OCI-LY7 (cell line): ENCODE results near the gene MMP11.

Experiments used
- CTCF ChIP-seq: fragments of 200-600 bp; sonication (generic); conservative IDR thresholded peaks from 2 replicates; pipeline ENCODE4 v1.5.1; 2014; ENCODE audit warnings: mild to moderate bottlenecking, antibody characterized with exemption, low read length, moderate library complexity, mixed read lengths
- EZH2phosphoT487 ChIP-seq: fragments of 200-600 bp; sonication (generic); IDR thresholded peaks from 2 replicates; pipeline ENCODE4 v1.6.1; 2018; ENCODE audit warnings: low read depth, borderline replicate concordance, mild to moderate bottlenecking, mixed run types, antibody characterized with exemption, low read length, moderate library complexity, mixed read lengths

- TF ChIP-seq CTCF = no peak
- TF ChIP-seq EZH2phosphoT487 = no peak
Measured at GRCh38 chr22:23778577-23778900, 5.9 kb downstream of the MMP11 start.
